Stimulated activated CD4-positive, alpha-beta T cell treated with anti-CD3 and anti-CD28 coated beads, TNF-alpha, amount 100 ng/mL, for 48 hours (primary cell): ENCODE results near the gene LMBRD2.
A peak's percentile ranks its signal among the peaks of the same experiment; 100 is the strongest.
"Not testable (repeated sequence)": the region's sequence is repeated elsewhere in the genome, so short reads cannot be mapped to it uniquely, and the experiment has no call there.

Experiments
- DNase-seq, 3 donors: peaks; one replicate each; pipeline ENCODE4 v3.0.0-alpha.2; 2020; ENCODE audit warnings: low read depth in 3 of 3

LMBRD2 gene

GRCh38 chr5:36161361-36161760, 9.7 kb upstream of the LMBRD2 start:
- DNase-seq: no peak

GRCh38 chr5:36160617-36161016, 8.9 kb upstream of the LMBRD2 start:
- DNase-seq: no peak

GRCh38 chr5:36158144-36158543, 6.5 kb upstream of the LMBRD2 start:
- no peak for DNase-seq

- DNase-seq: no peak
Measured at GRCh38 chr5:36156619-36157018, 4.9 kb upstream of the LMBRD2 start.

GRCh38 chr5:36156121-36156601, 4.5 kb upstream of the LMBRD2 start:
- no peak for DNase-seq

- DNase-seq: no peak
Measured at GRCh38 chr5:36155291-36155690, 3.6 kb upstream of the LMBRD2 start.

- no peak for DNase-seq
Measured at GRCh38 chr5:36153726-36154125, 2.0 kb upstream of the LMBRD2 start.

GRCh38 chr5:36153298-36153677, 1.6 kb upstream of the LMBRD2 start:
- no peak for DNase-seq

GRCh38 chr5:36152324-36153297, 924 bp upstream of the LMBRD2 start:
- no peak for DNase-seq

- DNase-seq: peak; percentile 28 to 49 (median 45)
Measured at GRCh38 chr5:36150676-36151433, 832 bp downstream of the LMBRD2 start.

- no peak for DNase-seq
Measured at GRCh38 chr5:36147681-36148080, 4.0 kb downstream of the LMBRD2 start.

- no peak for DNase-seq
Measured at GRCh38 chr5:36146390-36146789, 5.3 kb downstream of the LMBRD2 start.

- no peak for DNase-seq
Measured at GRCh38 chr5:36145311-36145710, 6.4 kb downstream of the LMBRD2 start.

GRCh38 chr5:36138900-36139683, 12.6 kb downstream of the LMBRD2 start:
- no peak for DNase-seq

GRCh38 chr5:36136581-36136980, 15.1 kb downstream of the LMBRD2 start:
- DNase-seq: no peak

- DNase-seq: no peak
Measured at GRCh38 chr5:36135988-36136387, 15.7 kb downstream of the LMBRD2 start.

GRCh38 chr5:36133009-36133408, 18.7 kb downstream of the LMBRD2 start:
- not testable (repeated sequence) for DNase-seq

- not testable (repeated sequence) for DNase-seq
Measured at GRCh38 chr5:36129666-36130065, 22.0 kb downstream of the LMBRD2 start.

- DNase-seq: no peak
Measured at GRCh38 chr5:36128795-36129194, 22.9 kb downstream of the LMBRD2 start.

GRCh38 chr5:36125868-36126267, 25.8 kb downstream of the LMBRD2 start:
- DNase-seq: no peak

GRCh38 chr5:36111238-36111637, 40.4 kb downstream of the LMBRD2 start:
- DNase-seq: no peak
